ENCODE data around the gene PITRM1.

The PITRM1 gene

DNA sequence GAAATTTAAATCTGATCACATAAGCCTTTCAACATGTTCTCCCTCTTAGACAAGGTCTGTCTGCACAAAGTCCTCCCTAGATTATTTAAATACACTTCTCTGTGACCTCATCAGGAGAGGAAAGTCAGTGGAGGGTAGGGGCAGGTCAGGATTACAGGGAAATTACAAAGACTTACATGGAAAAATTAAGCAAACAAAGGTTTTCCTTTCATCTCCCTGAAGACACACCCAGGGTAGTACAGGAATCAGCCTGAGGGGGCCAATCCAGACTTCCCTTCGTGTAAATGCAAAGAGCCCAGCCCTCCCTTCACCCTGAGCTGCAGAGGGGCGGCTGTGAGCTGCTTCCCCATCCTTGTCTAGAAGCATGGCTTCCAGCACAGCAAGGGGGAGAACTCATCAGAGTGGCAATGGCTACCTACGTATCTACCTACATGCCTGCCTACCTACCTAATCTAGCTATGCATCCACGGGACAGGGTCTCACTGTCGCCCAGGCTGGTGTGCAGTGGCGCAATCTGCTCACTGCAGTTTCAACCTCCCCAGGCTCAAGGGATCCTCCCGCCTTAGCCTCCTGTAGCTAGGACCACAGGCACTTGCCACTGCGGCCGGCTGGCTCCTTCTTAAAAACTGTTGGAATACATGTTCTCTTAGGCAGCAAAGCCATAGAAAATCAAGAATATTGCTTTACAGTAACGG lies 33.2 kb downstream of the PITRM1 start:
- no peak for DNase-seq

DNA sequence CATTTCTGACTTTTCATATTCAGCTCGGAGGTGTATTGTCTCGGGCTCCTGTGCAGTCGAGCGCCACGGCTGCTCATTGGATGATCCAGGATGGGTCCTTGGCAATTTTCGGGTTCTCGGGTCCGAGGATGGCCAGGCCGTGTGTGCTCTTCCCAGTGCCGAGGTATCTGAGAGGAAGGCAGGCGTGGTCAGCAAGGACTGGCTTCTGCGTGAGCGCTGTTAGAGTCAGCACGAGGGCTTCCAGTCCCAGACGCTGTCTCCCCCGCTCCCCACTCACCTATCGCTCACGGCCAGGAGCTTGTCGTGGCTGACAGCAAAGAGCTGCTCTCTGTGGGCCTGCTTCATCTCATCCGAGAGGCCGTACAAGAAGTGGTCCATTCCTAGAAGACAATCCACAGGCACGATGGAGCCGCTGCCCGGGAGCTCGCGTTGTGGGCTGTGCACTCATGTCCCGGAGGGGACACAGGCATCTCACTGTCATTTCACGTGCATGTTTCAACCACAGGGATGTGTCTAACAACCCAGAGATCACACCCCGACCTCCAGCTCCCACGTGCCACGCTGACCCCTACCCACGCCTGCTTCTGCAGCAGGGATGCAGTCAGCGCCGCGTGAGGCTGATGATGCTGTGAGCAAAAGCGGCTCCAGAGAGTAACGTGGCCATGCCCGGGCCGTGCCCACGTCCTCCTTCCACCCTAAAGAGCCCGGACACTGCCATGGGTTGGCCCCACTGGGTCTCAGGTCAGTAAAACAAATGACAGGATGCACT lies 34.4 kb downstream of the PITRM1 start:
- DNase-seq = no peak

DNA sequence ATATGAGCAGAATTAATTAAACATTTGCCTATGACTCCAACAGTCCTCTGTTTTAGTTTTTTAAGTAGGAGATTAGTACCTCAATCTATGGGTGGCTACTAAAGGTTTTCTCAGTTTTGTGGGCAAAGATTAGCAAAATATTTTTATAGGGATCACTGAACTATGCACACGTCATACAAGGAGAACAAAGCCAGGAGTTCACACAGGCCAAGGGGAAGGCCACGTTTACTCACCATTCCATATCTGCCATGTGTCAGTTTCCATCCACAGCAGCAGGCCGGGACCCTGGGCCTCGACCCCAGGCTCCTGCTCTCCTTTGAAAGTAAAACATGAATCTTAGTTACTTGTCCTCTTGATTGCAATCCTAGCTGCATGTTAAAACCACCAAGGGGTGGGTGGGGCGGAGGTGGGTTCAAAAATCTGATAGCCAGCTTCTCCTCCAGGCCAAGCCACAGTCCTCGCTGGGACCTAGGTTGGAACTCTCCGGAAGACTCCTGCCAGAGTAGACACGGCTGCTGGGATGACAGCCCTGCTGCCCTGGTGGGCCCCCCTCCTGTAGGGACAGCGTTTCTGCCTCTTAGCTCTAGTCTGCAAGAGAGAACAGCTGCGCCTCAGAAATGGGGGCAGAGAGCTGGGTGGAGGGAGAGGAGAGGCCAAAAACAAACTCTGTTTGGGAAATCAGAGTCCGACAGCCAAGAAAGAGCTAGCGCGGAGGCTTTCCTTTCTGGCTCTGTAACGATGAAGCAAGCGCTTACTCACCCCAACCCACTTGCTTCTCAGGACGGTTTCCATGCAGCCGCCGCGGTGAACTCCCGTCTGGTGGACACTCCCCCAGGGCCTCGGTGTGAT lies 35.6 kb downstream of the PITRM1 start:
- no peak for DNase-seq

DNA sequence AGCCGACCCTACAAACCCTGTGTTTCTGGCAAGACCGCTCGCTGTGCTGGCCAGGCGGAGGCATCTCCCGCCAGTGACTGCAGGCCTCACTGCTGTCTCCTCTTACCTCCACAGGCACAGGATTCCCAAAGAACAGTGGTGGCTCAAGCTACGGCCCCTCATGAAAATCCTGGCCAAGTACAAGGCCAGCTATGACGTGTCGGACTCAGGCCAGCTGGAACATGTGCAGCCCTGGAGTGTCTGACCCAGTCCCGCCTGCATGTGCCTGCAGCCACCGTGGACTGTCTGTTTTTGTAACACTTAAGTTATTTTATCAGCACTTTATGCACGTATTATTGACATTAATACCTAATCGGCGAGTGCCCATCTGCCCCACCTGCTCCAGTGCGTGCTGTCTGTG lies 36.2 kb downstream of the PITRM1 start:
- no peak for DNase-seq

DNA sequence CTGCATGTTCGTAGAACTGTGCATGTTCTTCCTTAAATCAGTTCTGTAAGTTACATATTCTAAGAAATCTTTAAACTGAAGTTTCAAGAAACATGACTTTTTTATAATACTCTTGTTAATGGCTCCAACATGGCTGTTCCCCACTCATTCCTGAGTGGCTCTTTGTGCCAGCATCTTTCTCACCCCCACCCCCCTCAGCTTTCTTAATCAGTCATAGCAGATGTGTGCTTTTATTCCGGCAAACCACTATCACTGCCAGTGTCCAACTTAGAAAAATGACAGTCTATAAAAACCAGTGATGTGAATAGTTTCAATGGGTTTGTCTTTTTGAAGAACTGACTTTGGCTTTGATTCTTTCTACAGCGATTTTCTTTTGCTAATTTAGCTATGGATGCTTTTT lies 37.6 kb downstream of the PITRM1 start:
- no peak for DNase-seq

DNA sequence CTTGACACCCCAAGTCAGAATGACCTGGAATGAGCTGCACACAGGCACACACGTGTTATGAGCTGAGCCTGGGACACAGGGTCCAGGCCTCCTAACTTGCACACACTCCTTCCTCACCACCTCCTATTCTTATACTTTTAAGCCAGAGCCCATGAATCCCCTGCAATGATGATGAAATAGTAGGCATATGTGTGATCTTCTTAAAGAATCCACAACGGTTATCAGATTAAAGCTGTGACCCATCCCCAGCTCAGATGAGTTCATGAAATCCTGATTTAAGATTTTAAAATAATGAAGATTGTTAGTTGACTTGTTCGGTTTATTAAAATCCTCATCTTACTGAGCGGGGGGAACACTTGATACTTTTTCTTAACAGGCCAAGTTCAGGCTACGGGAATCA lies 38.6 kb downstream of the PITRM1 start:
- DNase-seq = no peak

DNA sequence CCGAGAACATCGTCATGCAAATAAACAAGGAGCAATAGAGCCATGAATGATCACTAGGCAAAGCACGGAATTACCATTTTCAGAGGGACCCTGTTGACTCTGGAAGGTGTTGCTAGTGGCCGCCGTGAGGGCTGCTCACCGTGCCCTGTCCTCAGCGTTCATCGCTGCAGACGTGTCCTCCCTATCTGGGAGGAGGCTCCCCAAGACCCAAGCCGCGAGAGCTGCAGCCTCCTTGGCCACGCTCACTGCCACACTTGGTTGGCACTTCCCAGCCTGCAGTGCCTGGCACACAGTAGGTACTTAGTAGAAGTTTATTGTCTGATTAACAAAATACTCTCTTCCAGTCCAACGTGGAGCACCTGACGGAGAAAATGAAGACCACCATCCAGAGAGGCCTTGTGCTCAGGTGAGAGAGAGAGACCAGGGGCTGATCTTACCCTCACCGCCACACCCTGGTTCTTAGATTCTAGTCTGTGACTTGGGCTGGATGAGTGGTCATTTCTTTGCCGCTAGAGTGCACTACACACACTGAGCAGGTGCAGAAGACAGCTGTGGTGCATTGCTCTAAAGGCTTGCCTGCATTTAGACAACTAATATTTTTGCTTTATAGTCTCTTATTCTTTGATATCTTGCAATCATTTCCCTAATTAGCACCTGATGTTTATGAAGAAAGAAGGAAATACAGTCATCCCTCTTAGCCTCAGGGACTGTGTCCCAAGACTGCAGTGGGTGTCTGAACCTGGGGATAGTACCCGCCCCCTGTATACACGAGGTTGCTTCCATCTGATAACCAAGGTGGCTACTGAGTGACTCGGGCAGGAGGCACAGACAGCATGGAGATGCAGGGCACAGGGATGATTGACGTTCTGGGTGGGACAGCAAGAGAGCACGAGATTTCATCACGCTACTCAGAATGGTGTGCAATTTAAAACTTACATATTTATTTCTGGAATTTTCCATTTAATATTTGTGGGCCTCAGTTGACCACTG lies 40.3 kb downstream of the PITRM1 start:
- no peak for DNase-seq

DNA sequence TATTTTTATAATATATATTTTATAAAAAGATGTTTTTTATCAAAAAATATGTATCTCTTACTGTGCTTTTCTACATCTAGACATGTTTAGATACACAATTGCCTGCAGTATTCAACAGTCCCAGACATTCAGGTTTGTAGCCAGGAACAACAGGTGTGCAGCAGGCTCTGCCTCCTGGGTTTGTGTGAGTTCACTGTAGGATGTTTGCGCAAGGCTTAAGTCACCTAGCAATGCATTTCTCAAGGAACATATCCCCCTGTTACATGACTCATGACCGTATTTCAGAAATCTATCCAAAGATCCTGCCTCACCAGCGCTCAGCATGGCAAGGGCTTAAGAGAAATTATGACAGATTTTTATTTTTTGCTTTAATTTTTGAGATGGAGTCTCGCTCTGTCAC lies 41.5 kb downstream of the PITRM1 start:
- no peak for DNase-seq

DNA sequence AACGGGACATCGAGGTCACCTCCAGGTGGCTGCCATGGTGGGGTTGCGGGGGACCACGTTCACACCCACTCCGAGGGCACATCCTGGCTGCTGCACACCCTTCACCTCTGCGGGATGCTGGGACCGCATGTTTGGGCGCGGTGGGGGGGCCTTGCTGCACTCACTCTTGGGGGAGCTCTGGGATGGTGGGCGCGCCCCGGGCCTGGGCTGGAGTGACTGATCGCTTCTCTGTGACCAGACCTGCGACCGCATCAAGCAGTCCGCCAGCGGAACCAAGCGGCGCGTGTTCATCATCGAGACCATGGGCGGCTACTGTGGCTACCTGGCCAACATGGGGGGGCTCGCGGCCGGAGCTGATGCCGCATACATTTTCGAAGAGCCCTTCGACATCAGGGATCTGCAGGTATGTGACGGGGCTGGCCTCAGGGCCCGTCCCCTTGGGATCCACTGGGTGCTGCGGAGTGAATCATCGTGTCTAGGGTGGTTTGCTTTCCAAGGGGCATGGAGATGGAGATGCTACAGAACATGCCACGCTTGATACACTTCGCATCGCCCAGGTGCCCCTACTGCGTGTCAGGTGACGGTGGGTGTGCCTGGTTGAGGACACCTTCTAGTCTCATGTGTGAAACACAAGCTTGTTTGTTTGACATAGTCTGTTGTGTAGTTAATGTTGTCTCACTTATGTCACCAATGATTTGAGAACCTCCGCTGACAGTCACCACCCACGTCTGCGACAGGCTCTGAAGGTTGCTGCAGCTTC lies 42.8 kb downstream of the PITRM1 start:
- no peak for DNase-seq

DNA sequence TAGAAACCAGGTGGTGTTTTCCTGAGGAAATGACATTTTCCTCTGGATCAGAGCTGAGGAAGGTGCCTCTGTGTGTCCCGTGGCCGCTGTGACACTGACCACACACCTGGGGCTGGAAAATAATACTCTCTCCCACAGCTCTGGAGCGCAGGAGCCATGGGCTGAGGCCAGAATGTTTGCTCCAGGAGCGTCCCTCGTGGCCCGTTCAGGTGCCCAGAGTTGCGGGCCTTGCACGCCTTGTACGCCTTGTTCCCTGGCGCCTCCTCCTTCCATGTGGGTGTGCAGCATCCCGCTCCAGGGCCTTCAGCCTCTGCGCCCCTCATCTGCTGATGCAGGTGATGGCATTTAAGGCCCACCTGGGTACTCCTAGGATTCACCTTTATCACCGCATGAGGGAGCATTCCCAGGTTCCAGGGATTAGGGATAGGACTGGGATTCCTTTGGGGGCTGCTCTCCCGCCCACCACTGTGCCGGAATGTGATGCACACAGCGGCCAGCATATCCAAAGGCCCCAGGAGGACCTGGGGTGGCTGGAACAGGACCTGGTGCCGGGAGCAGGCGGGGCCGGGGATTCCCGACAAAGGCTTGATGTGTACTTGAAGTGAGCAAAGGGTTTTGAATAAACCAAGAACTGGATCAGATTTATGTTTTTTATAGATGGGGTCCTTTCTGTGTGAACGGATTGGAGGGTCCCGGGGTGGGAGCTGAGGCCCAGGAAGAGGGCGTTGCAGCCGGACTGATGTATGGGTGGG lies 44.0 kb downstream of the PITRM1 start:
- DNase-seq = no peak

DNA sequence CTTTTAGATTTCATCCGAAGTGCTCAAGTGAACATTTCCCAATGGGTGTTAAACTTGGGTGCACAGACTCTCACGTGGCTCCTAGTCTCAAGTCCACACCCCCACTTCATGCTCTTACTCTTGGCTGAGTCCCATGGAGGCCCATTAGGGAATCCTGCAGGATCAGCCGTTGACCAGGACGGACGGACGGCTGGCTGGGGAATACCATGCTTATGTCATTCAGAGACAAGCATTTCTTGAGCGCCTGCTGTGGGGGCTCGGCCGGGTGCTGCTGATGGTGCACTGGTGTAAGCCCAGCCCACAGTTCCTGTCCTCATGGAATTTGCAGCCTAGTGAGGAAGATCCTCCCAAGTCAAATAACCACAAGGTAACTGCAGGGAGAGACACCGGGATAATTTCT lies 44.7 kb downstream of the PITRM1 start:
- no peak for DNase-seq

DNA sequence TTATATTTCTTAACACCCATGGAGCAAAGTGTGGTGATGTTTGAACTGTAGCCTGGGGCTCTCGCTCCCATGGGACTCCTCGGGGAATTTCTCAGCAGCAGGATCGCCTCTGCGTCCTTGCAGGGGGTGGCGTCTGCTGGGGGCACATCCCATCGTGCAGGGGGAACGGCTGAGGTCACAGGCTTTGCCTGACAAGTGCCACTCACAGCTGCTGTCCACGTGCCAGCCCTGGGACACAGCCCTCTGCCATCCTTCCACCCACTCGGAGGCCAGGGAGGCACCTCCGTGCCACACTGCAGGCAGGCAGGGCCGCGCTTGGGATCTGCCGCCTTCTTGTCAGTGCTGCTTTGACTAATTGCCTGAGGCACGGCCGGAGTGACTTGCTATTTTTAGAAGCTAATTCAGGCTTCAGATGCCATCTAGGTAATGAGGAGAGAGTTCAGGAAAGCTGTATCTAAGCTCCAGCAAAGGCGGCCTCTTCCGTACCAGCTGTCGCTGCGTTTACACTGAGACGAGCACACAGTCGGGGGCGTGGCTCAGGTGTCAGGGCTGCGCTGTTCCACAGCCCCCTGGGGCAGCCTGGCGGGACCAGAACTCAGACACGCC lies 45.7 kb downstream of the PITRM1 start:
- DNase-seq = peak; percentile 68

DNA sequence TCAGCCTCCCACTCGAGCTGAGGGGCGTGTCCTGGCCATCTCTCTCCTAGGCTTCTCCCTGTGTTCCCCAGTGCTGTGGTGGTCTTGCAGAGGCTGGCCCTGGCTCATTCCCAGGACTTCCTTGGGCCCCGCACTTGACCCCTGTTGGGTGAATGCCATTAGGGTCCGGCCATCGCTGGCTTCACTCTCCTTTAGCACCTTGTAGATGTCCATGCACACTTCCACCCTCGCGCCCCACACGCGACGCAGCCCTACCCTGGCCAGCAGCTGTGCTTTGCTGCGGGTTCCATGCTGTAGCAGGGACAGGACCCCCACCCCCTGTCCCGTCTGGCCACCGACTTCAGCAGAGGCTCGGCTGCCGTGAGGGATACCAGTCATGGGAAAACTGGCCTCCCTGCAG lies 46.3 kb downstream of the PITRM1 start:
- DNase-seq = no peak

DNA sequence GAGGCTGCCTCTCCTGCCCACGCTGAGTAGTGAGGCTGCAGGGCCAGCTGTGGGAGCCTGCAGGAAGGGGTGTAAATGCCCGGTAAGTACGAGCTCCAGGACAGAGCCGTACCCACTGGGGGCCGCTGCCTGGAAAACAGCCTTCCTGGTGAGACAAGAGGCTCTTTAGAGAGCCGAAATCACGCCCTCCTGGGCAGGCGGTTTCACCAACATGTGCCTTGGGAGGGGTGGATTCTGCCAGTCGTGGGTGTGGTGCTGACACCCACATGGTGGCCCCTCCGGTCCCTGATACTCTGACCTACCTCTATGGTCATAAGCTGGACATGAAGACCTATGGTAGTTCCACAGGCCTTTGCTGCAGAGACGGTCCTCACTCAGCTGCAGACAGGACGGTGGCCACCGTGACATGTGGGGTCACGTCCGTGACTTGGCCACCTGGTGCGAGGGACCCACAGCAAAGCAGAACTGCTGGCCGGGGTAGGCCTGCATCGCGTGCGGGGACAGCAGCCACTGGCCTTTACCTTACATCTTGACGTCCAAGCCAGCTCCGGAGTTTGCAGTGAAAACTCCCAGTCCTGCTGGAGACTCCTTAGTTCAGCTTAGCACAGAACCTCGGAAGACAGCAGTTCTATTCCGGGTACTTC lies 46.9 kb downstream of the PITRM1 start:
- DNase-seq = no peak

DNA sequence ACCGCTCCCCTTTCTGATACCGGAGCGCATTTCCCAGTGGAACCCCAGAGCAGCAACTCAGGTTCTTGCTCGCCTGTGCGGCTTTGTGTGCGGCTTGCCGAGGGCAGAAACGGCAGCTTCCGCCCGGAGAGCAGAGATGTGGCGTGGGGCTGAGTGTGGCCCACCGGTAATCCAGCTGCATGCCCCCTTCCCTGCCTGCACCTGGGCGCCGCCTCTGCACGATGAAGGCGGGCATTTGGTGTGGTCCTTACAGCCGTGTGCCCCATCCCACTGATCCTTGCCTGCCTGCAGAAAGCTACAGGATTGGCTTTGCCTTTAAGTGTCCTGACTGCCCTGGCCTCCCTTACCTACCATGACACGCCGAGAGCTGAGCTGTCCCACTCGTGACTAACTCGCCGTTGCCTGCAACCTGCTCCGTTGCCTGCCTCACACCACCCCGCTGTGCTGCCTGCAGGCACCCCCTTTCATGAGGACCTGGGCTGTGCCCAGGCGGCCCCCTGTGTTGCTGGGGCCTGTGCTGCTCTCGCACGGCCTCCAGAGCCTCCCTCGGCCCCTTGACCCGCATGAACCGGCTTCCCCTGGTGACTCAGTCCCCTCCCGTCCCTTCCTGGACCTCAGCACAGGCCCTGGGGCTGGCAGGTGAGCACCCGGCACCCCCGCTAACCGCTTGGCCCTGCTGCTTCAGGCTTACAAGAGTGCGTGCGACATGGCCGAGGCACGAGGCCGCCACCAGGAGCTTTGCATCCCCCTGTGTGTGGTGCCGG lies 48.0 kb downstream of the PITRM1 start:
- DNase-seq = no peak

DNA sequence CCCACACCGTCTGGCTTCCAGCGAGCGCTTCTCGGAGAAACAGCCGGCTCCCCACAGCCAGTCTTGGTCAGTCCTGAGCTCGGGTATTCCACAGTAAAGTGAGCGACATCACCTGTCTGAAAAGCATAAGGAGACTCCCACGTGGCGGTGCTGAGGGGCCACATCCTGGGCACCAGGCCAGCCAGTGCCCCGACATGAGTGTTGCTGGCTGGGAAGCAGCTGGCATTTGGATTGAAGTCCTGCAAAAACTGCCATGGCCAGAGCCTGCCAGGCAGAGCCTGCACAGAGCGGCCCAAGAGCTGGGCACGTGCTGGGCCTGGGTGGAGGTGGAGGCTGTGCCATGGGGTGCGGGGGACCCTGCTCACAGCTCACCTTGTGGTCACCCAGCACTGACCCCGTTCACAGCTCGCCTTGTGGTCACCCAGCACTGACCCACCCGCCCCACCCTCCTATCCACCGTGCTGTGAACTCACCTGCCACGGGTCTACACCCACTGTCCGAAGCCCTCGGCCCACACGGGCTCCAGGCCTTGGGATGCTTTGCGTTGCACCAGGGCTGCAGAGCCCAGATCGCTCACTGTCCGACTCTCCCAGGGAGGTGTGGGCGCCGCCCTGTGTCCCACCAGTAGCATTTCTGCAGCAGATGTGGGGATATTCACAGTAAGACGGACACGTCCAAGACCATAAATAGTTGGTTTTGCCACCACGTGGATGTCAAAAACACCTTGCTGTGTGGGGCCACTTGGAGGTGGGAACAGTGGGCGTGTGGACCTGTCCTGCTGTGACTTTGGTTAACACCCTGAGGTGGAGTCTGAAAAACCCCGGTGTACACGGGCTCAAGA lies 48.8 kb downstream of the PITRM1 start:
- DNase-seq = no peak

DNA sequence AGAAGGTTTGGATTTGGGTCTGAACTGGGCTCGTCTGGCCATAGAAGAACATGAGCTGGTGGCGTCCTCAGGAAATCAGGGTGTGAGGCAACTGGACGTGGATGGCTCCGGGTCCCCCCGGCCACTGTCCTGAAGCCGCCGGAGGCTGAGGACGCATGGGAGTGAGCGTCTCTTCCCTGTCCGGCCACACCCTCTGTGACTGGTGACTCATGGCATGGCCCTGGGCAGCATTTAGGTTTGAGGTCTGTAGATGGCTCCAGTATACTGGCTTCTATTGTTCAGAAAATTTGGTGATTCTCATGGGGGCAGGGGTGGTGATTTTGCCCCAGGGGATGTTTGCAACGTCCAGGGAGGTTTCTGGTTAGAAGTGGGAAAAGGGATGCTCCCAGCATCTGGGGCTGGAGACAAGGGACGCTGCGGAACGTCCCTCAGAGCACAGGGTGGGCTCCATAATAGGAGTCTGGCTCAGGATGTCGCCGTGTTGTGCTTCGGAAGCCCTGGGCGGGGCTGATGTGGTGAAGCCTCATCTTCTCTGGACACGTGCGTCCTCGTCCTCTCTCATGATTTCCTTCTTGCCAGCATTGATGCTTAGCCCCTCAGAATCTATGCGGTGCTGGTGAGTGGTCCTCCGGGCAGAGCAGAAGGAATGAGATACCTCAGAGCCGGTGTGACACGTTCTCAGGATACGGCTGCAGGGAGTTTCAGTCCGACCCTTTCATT lies 49.9 kb downstream of the PITRM1 start:
- DNase-seq = no peak

DNA sequence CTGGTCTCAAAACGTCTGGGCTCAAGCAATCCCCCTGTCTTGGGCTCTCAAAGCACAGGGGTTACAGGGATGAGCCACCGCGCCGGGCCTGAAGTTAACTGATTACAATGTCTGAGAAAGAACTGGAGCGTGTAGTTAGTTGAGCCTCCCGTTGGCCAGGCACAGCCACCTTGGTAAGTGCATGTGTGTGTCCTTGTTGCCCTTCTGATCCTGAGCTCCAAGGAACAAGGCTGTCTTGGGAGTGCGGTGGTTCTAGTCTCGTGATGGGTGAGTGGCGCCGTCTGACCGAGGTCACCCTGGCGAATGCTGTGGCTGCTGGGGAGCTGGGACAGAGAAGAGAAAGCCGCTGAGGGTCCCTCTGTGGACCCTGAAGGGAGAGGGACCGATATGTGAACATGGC lies 50.5 kb downstream of the PITRM1 start:
- DNase-seq = no peak

Data from NCI-H1048 (cell line).